Measurements from ENCODE around the gene RXRB. TPM values are rescaled to one million over a fixed set of nuclear protein-coding genes. Genes with fewer than 3 reads are reported as not detected.
A peak's percentile ranks its signal among the peaks of the same experiment; 100 is the strongest.

The RXRB gene
- total and polyA plus RNA-seq, 2 of the 13 experiments (the other 11 are each of a cell fraction or from before 2014, with no cell fraction given) = 26.7 to 55.7 TPM

DNA sequence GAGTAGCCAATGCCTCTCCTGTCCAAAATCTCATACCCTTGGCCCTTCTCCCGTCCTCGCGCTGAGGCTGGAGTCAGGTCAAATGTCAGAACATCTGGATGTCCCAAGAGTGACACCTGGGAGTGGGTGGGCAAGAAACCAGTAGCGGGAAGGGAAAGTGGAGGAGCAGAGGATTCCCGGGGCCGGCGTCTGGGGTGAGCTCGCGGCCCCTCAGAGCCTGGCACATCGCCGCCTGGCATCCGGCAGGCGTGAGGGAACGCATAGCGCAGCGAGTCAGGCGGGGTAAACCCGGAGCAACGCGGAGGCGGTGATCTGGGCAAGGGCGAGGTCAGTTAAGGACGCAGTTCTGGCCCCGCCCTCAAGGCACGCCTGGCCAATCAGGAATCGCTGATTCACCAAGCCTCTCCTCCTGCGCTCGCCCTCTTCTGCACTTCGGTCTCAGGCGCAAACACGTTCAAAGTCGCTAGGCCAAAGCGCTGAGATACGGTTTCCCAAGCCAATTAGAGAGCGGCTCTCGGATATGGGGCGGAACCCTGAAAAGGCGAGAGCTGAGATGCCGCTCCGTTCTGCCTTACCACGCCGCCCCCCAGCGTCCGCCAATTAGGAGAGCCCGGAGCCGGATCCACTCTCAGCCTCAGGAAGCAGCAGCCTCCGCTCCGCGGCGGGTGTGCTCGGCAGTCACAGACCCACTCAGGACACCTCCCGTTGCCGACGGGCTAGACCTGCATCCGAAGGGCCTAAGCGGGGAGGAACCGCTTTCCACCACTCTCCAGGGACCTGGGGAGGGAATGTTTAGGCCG, 48.7 kb upstream of the RXRB start (continued):
- peak; percentile 87; the same call in 1 of the 2 replicates for TF ChIP-seq KIAA2018 (CRISPR knock-in tag; IDR thresholded peaks at IDR 0.05; ENCODE audit: borderline replicate concordance)
- no peak for TF ChIP-seq ZNF432 (CRISPR knock-in tag; IDR thresholded peaks at IDR 0.05; ENCODE audit: borderline replicate concordance)
- TF ChIP-seq RBAK (CRISPR knock-in tag; IDR thresholded peaks at IDR 0.05) = no peak
- peak; percentile 62; the same call in 1 of the 2 replicates for TF ChIP-seq ELF1 (CRISPR knock-in tag; IDR thresholded peaks at IDR 0.05)
- TF ChIP-seq JARID2 (CRISPR knock-in tag; IDR thresholded peaks at IDR 0.05; ENCODE audit: insufficient replicate concordance) = no peak
- TF ChIP-seq ARNTL (CRISPR knock-in tag; IDR thresholded peaks at IDR 0.05) = peak; percentile 31; the same call in 1 of the 2 replicates
- peak; percentile 27 for TF ChIP-seq ZFP36L1 (CRISPR knock-in tag; IDR thresholded peaks at IDR 0.05)
- TF ChIP-seq, protein P1, sequence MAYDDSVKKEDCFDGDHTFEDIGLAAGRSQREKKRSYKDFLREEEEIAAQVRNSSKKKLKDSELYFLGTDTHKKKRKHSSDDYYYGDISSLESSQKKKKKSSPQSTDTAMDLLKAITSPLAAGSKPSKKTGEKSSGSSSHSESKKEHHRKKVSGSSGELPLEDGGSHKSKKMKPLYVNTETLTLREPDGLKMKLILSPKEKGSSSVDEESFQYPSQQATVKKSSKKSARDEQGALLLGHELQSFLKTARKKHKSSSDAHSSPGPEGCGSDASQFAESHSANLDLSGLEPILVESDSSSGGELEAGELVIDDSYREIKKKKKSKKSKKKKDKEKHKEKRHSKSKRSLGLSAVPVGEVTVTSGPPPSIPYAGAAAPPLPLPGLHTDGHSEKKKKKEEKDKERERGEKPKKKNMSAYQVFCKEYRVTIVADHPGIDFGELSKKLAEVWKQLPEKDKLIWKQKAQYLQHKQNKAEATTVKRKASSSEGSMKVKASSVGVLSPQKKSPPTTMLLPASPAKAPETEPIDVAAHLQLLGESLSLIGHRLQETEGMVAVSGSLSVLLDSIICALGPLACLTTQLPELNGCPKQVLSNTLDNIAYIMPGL (CRISPR knock-in tag; IDR thresholded peaks at IDR 0.05; ENCODE audit: borderline replicate concordance in 1 of 2, low read depth in 1 of 2) = peak; percentile 51 to 74; a peak in 3 of 4 replicates
- no peak for TF ChIP-seq SATB2 (CRISPR knock-in tag; IDR thresholded peaks at IDR 0.05)
- 0 out of 2 replicates have a peak, but pooled peaks have one; percentile 55 for TF ChIP-seq SNAPC2 (CRISPR knock-in tag; IDR thresholded peaks at IDR 0.05)
- TF ChIP-seq ZNF331 (CRISPR knock-in tag; IDR thresholded peaks at IDR 0.05) = peak; percentile 38; the same call in 1 of the 2 replicates
- peak; percentile 59 for TF ChIP-seq CREM (IDR thresholded peaks at IDR 0.05)
- TF ChIP-seq CREM (CRISPR knock-in tag; IDR thresholded peaks at IDR 0.05) = no peak
- TF ChIP-seq ISL2 (CRISPR knock-in tag; IDR thresholded peaks at IDR 0.05) = 0 out of 2 replicates have a peak, but pooled peaks have one; percentile 21
- no peak; the same call in 1 of the 2 replicates for TF ChIP-seq ZNF547 (CRISPR knock-in tag; IDR thresholded peaks at IDR 0.05)
- no peak for TF ChIP-seq PHB2 (IDR thresholded peaks at IDR 0.05; ENCODE audit: partially characterized antibody)
- TF ChIP-seq ZFP62 (CRISPR knock-in tag; IDR thresholded peaks at IDR 0.05) = no peak
- TF ChIP-seq FOXK1 (CRISPR knock-in tag; IDR thresholded peaks at IDR 0.05; ENCODE audit: borderline replicate concordance, low read depth) = no peak
- TF ChIP-seq ZNF350 (CRISPR knock-in tag; IDR thresholded peaks at IDR 0.05; ENCODE audit: borderline replicate concordance, low read depth) = peak; percentile 81
- peak; percentile 67; the same call in 1 of the 2 replicates for TF ChIP-seq MTA1 (CRISPR knock-in tag; IDR thresholded peaks at IDR 0.05; ENCODE audit: borderline replicate concordance)
